Inferior parietal cortex (tissue), 1 donor: ENCODE results near the gene SCGB1D4.
"Not testable (repeated sequence)": the region's sequence is repeated elsewhere in the genome, so short reads cannot be mapped to it uniquely, and the experiment has no call there.

Experiments used
- DNase-seq: peaks from one replicate; pipeline ENCODE4 v3.0.0-alpha.2; 2016; ENCODE audit errors: extremely low spot score

Gene SCGB1D4, protein sequence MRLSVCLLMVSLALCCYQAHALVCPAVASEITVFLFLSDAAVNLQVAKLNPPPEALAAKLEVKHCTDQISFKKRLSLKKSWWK

DNA sequence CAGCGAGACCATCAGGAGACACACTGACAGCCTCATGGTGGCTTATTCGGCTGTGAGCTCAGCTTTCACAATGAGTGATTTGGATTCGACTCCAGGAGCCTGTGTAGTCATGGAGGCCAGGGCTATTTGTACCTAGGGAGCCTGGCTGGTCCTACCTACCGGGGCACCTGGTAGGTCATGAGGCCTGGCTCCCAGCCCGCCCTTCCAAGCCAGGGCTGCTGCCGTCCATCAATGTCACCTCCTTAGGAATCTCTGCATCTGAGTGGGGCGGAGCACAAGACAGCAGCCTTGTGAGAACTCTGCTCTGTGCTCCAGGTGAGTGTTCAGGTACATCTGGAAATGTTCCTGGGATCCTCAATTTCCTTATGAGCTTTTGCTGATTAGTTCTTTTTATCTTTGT lies at the start of gene SCGB1D4:
TSS of gene SCGB1D4 (minus strand) at position 101 of the 400 bp plus-strand sequence. CDS start at position 36, 65 bp downstream.
- DNase-seq = no peak

DNA sequence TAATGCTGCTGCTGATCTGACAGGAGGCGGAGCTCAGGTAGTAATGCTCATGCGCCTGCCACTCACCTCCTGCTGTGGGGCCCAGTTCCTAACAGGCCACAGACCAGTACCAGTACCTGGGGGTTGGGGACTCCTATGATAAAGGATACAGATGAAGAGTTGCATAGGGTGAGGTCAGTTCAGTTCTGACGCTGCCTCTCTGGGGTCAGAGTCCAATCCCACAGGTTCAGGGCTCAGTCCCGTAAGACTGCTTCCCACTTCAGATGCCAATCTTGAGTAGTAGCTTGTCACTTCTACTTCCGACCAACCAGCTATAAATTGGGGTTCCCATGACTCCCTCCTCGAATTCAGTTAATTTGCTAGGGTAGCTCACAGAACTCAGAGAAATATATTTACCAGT lies 47.0 kb upstream of the SCGB1D4 start:
- no peak for DNase-seq

DNA sequence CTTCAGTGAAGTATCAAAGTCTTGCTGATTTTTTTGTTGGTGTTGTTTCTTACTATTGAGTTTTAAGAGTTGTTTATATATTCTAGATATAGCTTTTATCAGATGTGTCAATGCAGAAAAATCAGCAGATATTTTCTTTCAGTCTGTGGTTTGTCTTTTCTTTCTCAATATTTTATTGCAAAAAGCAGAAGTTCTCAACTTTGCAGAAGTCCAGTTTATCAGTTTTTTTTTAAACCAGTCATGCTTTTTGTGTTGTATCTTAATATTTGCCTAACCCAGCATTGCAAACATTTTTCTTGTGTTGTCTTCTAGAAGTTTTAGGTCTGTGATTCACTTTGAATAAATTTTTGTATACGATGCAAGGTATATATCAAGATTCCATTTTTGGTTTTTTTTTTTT lies 45.3 kb upstream of the SCGB1D4 start:
- no peak for DNase-seq

DNA sequence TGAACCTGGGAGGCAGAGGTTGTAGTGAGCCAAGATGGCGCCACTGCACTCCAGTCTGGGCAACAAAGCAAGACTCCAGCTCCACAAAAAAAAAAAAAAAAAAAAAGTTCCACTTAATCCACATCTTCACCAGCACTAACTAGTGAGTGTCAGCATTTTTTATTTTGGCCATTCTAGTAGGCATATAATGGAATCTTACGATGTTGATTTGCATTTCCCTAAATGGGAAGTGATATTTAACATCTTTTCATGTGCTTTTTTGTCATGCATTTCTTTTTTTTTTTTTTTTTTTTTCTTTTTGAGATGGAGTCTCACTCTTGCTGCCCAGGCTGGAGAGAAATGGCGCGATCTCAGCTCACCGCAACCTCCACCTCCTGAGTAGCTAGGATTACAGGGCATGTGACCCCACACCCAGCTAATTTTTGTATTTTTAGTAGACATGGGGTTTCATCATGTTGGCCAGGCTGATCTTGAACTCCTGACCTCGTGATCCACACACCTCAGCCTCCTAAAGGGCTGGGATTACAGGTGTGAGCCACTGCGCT lies 44.8 kb upstream of the SCGB1D4 start:
- not testable (repeated sequence) for DNase-seq

DNA sequence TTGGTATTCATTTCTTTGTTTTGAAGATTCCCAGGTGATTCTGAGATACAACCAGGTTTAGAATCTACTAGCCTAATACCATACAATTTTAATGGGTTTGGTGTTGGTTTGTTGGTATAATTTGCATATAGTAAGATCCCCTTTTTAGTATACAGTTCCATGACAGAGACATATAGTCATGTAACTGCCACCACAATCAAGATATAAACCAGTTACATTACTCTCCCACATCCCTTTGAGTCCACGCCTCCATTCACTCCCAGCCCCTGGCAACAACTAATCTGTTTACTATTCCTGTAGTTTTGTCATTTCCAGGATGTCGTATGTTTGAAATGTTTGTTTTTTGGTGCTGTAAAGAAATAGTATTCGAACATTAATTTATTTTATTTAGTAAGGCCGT lies 42.7 kb upstream of the SCGB1D4 start:
- DNase-seq = no peak

DNA sequence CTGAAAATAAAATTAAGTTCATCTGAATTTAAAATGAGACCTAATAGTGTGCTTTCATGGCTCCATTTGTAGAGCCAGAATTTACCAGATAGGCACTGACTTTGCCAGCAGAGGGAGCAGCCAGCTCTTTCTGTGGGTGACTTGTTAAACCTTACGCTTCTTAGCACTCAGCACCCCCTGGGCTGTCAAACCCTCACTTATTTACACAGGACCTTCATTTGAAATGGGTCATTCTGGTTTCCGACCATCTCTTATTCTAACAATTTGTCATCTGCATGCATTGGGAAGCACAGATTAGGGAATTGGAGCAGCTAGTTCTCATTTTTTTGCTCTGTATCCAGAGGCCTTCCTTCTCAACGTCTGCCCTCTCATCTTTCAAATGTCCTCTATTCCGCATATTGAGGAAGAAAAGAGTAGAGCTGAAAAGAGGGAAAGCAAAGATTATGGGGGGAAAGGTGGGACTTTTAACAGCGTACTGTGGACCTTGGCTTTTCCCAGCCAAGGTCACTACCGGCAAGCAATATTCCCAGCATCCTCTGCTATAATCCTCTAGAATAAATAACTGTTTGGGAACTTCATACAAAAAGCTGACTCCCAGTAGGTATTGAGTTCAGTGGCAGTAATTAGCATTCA lies 41.5 kb upstream of the SCGB1D4 start:
- peak; percentile 89 for DNase-seq

DNA sequence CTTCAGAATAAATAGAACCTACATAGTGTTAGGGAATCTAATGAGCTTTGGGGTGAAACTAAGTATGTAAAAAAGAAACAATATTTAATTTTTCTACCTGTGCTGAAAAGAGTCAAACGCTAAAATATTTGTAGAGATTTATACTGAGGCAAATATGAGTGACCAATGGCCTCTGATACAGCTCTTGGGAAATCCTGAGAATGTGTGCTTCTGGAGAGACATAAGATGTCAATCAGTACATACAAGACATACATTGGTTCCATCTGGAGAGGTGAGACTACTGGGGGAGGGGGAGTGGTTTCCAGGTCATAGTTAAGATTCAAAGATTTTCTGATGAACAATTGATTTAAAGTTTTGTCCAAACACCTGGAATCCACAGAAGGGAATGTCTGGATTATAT lies 39.3 kb upstream of the SCGB1D4 start:
- no peak for DNase-seq

DNA sequence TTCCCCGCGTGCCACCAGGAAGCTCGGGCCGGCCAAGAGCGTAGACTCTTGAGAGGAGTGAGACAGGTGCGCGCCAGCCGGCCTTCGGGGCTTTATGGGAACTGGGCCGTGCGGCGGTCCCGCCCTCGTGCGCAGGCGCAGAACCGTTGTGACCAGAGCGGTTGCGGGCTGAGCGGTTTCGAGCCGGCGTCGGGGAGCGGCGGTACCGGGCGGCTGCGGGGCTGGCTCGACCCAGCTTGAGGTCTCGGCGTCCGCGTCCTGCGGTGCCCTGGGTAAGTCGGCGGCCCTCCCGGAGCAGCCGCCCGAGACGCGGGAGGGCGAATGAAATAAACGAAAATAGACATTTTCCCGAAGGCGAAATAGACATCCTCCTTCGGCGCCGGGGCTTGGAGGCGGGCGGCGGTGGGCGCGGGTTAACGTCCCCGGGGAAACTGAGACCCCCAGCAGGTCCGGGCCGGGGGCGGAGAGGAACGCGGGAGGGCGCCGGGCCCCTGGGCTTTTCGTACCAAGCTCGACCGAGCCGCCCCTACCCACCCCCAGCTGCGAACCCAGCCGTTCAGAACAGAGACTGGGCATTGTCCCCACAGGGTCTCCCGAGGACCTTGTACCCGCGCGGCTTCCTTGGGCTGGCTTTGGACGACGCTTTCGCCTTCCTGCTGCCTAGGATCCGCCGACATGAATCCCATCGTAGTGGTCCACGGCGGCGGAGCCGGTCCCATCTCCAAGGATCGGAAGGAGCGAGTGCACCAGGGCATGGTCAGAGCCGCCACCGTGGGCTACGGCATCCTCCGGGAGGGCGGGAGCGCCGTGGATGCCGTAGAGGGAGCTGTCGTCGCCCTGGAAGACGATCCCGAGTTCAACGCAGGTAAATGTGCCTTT lies 38.7 kb upstream of the SCGB1D4 start, which contains the start of gene ASRGL1:
TSS of gene ASRGL1 (plus strand) at position 146 of the 879 bp plus-strand sequence. CDS start at position 676, 530 bp downstream.
- peak; percentile 86 for DNase-seq

DNA sequence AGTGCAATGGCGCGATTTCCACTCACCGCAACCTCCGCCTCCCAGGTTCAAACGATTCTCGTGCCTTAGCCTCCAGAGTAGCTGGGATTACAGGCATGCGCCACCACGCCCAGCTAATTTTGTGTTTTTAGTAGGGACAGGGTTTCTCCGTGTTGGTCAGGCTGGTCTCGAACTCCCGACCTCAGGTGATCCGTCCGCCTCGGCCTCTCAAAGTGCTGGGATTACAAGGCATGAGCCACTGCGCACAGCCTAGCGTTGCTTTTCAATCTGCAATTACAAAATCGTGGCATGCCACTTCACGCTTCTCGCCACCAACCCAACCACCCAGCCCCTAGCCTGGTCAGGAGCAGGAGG lies 38.1 kb upstream of the SCGB1D4 start:
- DNase-seq = not testable (repeated sequence)

DNA sequence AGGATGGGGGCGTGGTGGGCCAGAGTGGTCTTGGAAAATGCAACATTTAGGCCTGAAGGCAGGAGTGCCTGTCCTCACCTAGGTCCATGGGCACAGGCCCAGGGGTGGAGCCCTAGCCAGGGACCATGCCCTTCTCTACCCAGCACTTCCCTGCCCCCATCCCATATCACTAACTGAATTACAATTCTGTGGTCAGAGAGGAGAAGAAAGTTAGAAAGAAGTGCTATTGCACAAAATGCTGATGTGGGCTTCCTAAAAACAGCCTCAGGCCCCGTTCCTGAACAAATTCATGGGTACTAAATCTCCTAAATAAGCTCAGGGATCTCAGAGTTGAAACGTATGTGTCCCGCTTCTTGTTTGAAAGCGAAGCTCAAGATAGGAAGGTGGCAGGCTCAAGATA lies 34.9 kb upstream of the SCGB1D4 start:
- DNase-seq = no peak

DNA sequence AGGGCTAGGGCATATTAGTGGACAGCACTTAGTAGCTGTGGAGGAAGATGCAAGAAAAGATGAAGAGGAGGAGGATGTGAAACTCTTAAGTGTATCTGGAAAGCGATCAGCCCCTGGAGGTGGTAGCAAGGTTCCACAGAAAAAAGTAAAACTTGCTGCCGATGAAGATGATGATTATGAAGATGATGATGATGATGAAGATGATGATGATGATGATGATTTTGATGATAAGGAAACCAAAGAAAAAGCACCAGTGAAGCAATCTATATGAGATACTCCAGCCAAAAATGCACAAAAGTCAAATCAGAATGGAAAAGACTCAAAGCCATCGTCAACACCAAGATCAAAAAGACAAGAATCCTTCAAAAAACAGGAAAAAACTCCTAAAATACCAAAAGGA lies 32.4 kb upstream of the SCGB1D4 start:
- DNase-seq = not testable (repeated sequence)

DNA sequence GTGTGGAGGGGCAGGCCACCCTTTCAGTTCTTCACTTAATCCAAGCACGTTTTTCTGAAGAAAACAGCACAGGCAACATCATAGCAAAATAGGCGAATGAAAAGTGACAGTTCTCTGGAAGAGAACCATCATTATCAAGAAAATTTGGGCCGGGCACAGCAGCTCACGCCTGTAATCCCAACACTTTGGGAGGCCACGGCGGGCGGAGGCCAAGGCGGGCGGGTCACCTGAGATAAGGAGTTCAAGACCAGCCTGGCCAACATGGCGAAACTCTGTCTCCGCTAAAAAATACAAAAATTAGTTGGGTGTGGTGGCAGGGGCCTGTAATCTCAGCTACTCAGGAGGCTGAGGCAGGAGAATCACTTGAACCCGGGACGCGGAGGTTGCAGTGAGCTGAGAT lies 28.7 kb upstream of the SCGB1D4 start:
- not testable (repeated sequence) for DNase-seq

DNA sequence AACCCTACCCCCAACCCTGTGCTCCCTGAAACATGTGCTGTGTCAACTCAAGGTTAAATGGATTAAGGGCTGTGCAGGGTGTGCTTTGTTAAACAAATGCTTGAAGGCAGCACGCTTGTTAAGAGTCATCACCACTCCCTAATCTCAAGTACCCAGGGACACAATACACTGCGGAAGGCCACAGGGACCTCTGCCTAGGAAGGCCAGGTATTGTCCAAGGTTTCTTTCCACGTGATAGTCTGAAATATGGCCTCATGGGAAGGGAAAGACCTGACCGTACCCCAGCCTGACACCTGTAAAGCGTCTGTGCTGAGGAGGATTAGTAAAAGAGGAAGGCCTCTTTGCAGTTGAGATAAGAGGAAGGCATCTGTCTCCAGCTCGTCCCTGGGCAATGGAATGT lies 27.8 kb upstream of the SCGB1D4 start:
- DNase-seq = not testable (repeated sequence)

DNA sequence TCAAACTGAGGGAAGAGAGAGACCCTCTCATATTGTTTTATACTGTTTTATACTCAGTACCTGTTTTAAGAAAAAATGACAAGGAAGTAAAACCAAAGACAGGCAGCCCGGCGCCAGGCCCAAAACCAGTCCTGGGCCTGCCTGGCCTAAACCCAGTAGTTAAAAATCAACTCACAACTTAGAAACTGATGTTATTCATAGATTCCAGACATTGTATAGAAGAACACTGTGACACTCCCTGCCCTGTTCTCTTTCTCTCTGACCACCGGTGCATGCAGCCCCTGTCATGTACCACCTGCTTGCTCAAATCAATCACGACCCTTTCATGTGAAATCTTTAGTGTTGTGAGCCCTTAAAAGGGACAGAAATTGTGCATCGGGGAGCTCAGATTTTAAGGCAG lies 26.9 kb upstream of the SCGB1D4 start:
- DNase-seq = not testable (repeated sequence)

DNA sequence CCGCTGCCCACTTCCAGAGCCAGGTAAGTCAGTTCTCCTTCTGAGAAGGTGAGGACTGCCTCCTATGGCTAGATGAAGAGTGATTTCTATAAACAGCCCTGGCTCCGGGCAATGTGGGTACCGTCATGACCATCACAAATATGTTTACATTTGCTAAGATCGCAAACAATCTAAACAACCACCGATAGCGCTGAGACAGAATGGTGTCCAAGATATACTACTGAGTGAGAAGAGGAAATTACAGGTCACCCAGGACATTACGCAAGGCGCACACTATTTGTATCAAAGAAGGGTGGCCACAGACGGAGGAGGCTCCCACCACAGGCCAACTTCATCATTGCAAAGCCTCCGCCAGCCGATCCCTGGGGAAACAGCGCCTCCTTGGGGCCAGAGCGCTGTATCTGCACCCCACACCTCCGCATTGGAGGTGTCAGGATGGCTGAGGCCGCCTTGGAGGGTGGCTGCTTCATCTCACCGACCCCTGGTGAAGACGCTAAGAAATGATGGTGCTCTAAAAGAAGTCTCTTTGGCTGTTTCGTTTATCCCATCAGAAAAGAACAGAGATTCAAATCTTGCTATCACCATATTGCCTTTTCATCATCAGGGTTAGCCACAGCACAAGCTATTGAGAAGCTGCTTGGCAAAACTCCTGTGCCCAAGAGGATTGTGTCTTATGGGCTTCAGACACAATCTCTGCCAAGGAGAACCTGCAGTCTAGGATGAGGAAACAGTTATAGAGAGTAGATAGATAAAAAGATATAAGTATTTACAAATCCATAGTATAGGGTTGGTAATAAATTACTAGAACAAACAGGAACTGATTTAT lies 26.1 kb upstream of the SCGB1D4 start:
- DNase-seq = peak; percentile 14

DNA sequence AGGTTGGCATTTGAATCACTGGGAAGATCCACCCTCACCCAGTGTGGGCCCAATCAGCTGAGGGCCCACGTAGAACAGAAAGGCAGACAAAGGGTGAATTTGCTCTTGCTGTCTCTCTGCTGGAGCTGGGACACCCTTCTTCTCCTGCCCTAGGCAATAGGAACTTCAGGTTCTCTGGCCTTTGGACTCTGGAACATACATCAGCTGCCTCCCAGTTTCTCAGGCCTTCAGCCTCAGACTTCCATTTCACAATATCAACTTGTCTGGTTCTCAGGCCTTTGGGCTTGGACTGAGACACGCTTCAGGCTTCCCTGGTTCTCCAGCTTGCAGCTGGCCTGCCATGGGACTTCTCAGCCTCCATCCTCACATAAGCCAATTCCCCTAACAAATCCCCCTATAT lies 23.6 kb upstream of the SCGB1D4 start:
- no peak for DNase-seq

DNA sequence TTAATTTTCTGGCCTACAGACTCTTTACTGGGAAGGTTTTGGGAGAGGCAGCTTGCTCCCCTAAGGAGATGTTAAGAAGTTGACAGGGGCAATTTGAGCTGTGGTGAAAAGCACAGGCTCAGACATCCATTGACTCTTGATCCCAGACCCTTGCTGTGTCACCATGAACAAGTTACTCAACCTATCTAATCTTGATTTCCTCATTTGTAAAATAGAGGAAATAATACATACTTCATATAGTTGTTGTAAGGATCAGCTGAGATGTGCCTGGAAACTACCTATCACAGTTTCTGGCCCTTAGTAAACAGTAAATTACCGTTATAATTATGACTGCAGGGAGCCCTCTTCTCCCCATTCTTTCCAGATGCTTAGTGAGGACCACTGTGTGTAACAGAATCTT lies 16.6 kb upstream of the SCGB1D4 start:
- no peak for DNase-seq

DNA sequence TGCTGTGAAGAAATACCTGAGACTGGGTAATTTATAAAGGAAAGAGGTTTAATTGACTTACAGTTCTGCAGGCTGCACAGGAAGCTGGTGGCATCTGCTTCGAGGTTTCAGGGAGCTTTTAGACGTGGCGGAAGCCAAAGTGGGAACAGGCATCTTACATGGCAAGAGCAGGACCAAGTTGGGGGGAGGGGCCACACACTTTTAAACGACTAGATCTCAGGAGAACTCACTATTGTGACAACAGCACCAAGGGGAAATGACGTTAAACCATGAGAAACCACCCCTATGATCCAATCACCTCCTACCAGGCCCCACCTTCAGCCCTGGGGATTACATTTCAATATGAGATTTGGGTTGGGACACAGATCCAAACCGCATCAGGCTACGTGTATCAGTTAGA lies 11.1 kb upstream of the SCGB1D4 start:
- DNase-seq = no peak

DNA sequence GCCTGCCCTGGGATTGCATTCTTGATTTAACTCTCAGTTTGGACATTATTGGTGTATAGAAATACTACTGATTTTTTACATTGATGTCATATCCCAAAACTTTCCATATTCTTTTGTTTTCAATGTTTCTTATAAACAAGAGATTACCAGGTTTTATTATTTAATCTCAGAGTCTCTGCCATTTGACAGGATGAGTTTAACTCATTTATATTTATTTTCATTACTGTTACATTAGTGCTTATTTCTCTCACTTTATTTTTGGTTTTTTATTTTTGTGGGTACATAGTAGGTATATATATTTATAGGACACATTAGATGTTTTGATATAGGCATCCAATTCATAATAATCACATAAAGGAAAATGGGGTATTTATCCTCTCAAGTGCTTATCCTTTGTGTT lies 9.1 kb upstream of the SCGB1D4 start:
- DNase-seq = no peak

DNA sequence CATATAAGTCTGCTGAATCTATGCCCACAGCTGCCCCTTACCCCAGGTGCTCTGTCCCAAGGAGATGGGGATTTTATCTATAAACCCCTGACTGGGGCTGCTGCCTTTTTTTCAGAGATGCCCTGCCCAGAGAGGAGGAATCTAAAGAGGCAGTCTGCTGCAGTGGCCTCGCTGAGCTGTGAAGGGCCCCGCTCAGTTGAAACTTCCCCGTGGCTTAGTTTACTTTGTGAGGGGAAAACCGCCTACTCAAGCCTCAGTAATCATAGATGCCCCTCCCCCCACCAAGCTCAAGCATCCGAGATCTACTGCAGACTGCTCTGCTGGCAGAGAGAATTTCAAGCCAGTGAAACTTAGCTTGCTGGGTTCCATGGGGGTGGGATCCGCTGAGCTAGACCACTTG lies 7.4 kb upstream of the SCGB1D4 start:
- no peak for DNase-seq

DNA sequence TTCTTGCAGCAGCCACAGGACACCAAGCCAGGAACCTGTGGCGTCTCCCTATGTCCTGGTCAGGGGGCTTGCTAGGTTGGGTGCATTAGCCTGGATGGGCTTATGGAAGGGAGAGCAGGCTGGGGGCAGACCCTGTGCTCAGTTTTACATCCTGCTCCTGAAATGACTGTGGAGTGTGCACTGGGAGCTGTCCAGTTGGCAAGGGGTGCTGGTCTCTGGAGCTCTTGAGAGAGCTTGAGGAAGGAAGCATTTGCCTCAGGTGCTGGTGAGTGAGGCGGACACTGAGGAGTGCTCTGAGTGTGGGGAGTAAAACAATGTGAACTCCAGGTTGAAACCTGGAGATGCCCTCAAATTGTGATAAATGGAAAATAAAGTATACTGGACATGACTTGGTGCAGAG lies 3.4 kb downstream of the SCGB1D4 start:
- no peak for DNase-seq

DNA sequence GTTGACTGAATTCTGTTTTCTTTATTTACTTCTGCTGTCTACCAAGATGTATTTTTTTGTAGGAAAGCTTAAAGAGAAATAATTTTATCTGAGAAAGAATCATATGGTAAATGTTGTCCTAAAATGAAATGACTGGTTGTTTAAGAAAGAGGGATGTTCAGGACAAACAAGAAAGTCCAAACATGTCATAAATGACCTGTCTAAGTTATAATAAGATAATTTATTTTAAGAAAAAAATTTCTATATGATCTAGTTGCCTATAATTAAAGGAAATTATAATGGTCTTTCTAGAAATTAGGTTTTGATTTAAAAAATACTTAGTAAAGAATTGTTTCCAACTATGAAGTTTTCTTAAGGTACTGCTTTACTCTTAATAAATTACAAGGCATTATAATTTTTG lies 18.4 kb downstream of the SCGB1D4 start:
- no peak for DNase-seq
